GM19023 (cell line): Measurements from ENCODE around the gene GNG3.
"Not testable (repeated sequence)": the region's sequence is repeated elsewhere in the genome, so short reads cannot be mapped to it uniquely, and the experiment has no call there.

Source experiments
- ATAC-seq: cut with Tn5 transposase; IDR thresholded peaks from one replicate; pipeline ENCODE4 v1.9.1; 2021; ENCODE audit warnings: mild to moderate bottlenecking, moderate library complexity; ENCODE audit not compliant: unreplicated experiment

The GNG3 gene

DNA sequence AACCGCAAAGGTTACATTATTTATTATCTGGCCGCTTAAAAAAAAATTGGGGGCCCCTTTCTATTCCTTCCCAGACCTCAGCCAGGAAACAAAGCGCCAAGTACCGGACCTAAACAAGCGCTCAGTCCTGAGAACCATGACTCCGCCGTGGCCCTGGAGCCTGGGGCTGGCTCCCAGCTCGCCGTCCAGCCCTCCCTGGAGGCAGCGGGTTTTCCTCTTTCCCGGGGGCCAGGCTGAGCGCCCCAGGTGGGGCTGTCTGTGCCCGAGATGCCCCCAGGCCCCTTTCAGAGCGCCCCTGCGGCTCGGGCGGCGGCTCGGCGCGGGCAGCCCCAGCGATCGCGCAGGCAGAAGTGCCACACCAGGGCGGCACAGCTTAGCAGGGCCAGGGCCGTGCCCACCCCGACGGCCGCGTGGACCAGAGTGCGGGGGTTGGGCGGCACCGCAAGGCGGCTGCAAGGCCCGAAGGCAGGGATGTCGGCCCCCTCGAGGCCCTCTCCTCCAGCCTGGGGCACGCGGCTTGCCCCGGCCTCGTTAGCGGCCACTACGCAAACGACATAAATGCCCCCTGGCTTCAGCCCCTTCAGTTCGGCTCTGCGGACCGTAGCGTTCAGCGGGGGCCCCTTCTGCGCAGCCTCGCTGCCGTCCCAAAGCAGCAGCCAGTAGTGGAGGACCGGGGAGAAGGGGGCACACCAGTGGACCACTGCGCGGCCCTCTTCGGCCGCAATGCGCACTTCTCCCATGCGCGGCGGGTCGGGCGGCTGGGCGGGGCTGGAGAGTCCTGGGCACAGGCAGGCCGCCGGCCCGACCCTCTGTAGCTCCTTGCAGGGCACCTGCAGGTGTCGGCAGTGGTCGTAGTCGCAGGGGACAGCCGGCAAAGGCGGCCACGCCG, 19.7 kb upstream of the GNG3 start:
- ATAC-seq: no peak

DNA sequence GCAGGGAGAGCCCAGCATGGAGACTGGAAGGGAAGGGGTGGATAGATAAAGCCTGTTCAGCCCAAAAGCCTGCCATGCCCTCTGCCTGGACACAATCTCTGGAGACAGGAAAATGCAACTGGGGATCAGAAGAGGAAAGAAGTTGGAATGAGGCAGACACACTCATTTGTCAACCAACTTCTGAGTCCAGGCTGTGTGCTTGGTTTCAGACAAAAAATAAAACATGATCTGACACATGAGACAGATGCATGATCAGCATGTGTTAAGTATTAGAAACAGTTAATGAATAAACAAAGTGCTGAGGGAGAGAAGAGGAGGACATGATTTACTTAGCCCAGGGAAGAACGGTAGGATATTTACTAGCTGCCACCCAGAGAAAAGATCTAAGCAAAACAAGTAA, 19.0 kb upstream of the GNG3 start:
- ATAC-seq: no peak

DNA sequence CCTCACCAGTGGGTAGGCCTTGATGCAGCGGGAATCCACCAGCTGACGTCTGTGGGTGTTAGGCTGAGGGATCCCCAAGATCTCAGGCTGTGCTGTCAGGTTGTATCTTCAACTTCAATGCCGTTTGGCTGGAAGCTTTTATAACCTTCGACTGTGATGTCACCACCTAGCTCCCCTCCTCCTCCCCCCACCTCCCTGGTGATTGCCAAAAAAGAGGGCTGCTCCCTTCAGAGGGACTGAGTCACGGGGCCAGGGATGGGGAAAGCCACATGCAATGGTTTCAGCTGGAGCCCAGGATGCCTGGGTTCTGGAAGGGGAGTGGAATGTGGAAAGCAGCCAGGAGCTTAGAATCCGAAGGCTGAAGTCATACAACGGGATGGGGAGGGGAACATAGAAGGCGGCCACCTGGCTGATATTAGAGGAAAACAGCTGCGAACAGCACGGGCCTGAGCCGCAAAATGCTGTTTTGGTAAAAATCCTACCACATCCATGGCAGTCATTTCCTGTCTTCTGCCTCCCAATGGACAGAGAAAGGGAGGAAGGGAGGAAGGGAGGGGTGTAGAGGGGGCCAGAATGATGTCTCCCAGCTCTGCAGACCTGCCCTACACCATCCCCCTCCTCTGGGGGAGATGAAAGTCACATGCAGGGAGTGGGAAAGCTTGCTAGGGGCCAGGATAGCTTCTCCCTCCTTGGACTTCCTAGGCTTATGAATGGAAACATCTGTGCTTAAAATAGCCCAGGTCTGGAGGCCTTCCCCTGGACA, 17.9 kb upstream of the GNG3 start, which contains the start of gene LRRN4CL:
TSS of gene LRRN4CL (minus strand) at position 110 of the 763 bp plus-strand sequence. CDS start 1,022 bp downstream, outside the sequence.
- no peak for ATAC-seq

- ATAC-seq: not testable (repeated sequence)
Measured at GRCh38 chr11:62693624-62694023, 13.9 kb upstream of the GNG3 start.

GRCh38 chr11:62694455-62695167, 12.9 kb upstream of the GNG3 start:
- ATAC-seq: no peak

- no peak for ATAC-seq
Measured at GRCh38 chr11:62702246-62702645, 5.2 kb upstream of the GNG3 start.

DNA sequence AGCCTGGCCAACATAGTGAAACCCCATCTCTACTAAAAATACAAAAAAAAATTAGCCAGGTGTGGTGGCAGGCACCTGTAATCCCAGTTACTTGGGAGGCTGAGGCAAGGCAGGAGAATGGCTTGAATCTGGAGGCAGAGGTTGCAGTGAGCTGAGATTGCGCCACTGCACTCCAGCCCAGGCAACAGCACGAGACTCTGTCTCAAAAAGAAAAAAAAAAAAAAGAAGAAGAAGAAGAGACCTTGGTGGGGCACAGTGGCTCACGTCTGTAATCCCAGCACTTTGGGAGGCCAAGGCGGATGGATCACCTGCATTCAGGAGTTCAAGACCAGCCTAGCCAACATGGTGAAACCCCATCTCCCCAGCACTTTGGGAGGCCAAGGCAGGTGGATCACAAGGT, 3.6 kb upstream of the GNG3 start:
- not testable (repeated sequence) for ATAC-seq

DNA sequence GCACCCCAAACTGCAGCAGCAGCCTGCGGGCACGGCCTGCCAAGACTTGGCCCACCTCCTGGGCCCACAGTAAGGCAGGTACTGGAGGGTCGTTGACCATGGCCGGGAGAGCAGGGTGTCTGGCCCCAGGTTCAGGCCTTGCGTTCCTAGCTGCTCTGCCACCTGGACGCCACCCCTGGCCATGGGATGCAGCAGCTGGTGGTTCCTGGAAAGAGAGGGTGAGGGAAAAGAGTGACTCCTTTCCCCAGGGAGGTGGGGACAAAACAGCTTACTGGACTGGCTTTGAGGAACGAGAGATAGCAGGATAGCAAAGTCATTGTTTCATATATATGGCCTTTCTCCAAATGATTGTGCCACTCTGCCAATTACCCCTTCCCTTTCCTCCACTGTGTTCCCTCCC, 2.1 kb upstream of the GNG3 start:
- ATAC-seq: no peak

DNA sequence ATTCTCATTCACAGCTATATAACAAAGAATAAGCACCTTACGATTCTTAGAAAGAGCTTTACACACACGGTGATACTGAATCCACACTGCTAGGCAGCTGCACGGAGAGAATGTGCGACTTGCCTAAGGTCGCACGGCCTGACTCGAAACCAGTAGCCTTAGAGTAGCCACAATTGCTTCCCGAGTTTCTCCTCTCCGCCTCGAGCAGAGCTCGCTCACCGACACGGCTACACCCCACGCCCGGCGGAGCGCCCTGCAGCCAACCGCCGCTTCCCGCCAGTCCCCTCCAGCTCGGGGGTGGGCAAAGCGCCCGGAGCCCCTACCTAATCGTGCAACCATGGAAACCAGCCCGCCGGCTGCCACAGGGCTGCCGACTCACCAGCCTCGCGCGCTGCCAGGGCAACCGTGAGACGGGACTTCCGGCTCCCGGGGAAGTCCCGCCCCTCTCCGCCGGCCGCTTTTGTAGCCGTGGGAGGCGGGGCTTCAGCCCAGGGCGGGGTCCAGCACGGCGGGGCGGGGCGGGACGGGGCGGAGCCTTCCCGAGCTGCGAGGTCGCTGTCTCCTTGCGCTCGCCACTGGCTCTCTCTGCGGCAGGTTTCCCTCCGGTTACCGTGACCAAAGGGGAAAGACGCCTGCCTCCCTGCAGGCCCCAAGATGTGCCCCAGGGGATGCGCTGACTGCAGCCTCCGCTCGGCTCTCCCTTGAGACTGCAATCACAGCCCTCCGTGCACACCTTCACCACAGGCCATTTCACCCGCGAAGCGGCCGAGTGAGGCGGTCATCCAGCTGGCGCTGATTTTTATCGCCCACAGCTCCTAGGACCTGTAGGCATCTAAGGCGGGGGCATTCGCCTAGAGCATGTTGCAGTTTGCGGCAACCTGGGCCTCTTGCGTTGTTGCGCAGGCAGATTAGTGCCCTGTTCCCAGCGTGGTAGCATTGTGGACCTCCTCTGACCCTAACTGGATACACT, 1.3 kb upstream of the GNG3 start:
- ATAC-seq: peak; percentile 55

DNA sequence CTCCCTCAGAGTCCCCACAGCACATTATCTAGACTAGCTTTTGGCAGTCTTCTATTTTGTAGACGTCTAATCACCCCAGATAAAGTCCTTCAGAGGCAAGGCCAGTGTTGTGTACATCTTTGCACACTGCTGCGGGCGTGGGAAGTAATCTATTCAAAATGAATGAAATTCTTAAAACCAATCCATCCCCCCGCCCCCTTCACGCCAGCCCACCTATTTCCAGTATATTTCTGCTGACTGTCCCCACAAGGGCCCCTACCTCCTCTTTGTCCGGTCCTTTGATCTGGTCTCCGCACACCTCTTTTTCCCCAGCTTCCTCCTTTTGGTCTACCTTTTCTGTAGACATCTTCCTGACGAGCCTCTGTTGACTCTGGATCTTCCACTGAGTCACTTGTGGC, 627 bp upstream of the GNG3 start:
- no peak for ATAC-seq

DNA sequence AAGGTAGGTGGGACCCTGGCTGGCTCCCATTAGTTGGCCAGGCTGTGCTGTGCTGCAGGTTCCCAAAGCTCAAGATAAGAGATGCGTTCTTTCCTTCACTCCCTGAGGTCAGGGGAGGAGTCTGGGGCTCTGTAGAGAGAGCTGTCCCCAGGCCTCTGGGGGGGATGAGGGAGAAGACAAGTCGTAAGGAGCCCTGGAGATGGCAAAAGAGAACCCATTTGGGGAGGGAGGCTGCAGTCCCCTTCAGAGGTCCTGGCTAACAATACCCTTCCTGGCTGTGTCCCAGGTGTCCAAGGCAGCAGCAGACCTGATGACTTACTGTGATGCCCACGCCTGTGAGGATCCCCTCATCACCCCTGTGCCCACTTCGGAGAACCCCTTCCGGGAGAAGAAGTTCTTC, 916 bp downstream of the GNG3 start:
- ATAC-seq: no peak

GRCh38 chr11:62708793-62709192, 1.3 kb downstream of the GNG3 start:
- ATAC-seq: no peak

DNA sequence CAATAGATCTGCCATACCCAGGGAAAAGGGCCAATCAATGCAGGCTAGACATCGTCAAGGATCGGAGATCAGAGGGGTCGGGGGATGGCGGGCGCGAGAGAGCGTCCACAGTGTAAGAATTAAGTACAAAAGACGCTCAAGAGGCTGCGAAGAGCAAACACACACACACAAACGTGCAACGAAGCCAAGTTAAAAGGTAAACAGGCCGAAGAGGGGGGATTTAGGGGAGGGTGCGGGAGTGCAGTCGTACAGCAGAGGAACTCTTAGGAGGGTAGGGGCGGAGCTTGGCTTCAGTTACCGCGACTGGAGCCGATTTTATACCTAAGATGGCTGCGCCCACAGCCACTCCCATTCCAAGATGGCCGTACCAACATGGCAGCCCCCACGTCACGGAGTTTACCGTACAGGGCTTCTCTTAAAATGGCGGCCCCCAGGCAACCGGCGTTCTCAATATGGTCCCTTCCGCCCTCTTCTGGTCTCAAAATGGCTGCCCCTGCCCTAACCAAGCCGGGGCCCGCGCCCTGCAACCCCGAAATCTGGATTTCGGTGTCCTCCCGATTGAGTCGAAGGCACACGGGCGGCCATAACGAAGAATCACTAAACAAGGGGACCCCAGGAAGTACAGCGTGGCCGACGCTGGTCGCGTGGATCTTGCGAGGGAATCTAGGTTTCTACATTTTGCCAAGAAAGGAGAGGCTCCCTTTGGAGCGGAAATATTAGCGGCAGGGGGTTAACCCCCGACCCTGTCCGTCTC, 1.9 kb downstream of the GNG3 start:
- ATAC-seq: peak; percentile 74

DNA sequence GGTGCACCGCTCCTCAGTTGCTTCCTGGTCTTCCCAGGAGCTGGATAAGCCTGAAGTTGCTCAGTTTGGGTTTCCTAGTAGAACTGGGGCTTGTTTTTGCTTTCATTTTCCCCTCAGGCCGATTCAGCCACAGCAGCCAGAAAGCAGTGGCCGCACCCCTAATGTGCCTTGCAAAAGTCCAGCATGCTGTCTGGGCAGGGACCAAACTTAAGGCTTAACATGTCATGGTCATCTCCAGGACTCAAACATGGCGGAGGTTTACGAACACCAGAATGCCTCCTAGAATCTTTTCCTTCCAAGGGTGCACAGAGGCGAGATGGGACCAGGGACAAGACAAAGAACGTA, 2.5 kb downstream of the GNG3 start:
- ATAC-seq: no peak

DNA sequence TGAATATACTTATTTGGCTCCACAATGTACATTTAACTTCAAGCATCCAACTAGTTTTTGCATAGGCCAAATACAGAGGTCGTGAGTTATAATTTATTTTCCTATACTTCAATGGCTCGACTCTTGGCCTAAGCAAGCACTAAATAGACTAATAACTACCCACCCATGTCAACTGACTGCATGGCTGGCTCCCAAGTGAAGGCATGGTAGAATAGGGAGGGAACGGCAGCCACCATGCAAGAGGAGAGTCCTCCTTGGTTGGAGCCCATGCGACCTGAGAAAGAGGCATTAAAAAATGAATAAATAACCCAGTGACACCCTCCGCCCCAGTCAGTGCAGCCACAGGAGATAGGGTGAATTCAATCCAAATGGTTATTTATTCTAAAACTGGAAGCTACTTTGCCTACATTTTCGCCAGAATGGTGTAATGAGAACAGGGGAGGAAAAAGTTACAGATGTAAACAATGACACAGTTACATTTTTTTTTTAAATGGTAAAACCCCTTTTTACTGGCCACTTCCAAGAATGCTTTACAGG, 4.9 kb downstream of the GNG3 start:
- ATAC-seq: no peak

DNA sequence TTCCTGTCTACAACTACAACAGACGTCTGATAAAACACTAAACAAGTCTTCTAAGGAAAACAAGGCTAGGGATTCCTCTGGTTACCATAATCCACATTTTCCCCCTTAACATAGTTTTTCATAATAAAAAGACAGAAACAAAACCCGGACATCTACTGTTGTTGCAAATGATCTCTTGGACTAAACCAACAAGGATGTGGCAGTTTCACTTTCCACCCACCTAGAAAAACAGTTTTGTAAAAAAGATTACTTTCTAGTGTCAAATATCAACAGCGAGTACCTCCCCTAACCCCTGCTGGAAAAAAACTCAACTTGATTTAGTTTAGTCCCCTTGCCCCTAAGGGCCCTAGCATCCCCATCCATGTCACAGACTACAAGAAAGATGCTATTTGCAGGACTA, 5.4 kb downstream of the GNG3 start:
- no peak for ATAC-seq

- ATAC-seq: no peak
Measured at GRCh38 chr11:62713343-62713742, 5.9 kb downstream of the GNG3 start.

DNA sequence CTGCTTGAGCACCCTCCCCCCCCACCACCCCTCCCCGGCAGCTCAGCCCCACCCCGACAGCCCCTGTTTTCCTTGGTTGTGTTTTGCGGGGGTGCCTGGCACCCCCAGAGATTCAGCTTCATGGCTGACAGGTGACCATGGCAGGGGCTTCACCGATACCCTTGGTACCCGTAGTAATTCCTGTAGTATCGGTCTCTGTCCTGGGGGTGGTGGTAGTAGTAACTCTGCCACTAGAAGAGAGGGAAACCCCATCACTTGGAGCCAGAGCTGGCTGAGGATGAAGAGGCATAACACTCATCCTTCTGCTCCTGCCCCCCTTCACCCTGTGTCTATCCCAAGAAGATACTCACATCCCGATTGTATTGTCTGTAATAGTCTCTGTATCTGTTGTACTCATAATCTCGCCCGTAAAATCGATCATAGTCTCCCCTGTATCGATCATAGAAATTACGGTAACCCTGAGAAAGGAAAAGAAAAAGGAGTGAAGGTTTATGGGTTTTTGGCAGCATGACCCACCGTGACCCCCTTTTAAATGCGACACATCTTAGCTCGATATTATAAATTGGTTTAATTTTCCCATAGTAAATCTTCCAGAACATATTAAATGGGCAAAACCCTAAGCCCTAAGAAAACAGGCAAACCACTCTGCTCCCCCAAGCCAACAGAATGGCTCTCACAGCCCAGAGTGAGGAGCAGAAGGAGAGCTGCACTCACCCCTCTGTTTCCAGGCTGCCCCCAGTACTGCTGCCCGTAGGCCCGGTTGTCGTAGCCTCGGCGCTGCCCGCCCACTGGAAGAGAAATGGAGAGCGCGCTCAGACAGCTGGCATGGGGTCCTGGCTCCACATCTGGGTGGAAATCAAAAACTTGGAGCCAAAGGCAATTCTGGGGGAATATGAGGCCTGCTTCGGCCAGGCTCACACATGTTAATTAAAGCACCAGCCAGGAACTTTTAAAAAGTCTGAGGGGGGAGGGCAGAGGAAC, 8.0 kb downstream of the GNG3 start:
- ATAC-seq: no peak
